ENCODE results near the gene FAM53B.

GRCh38 chr10:124707551-124707950 is 36.6 kb downstream of the FAM53B start:
- TF ChIP-seq CTCF (IDR thresholded peaks at IDR 0.05) = no peak
- TF ChIP-seq POLR2A (IDR thresholded peaks at IDR 0.05) = no peak
- no peak for TF ChIP-seq POLR2AphosphoS5 (IDR thresholded peaks at IDR 0.05)

Data from breast epithelium (tissue), 3 donors.